Measurements from ENCODE around the gene TIMP2. TPM values are rescaled to one million over a fixed set of nuclear protein-coding genes. Genes with fewer than 3 reads are reported as not detected.

TIMP2 gene
- total and polyA plus RNA-seq, 2 of the 13 experiments (the other 11 are each of a cell fraction or from before 2014, with no cell fraction given): 3.8 to 8.5 TPM

DNA sequence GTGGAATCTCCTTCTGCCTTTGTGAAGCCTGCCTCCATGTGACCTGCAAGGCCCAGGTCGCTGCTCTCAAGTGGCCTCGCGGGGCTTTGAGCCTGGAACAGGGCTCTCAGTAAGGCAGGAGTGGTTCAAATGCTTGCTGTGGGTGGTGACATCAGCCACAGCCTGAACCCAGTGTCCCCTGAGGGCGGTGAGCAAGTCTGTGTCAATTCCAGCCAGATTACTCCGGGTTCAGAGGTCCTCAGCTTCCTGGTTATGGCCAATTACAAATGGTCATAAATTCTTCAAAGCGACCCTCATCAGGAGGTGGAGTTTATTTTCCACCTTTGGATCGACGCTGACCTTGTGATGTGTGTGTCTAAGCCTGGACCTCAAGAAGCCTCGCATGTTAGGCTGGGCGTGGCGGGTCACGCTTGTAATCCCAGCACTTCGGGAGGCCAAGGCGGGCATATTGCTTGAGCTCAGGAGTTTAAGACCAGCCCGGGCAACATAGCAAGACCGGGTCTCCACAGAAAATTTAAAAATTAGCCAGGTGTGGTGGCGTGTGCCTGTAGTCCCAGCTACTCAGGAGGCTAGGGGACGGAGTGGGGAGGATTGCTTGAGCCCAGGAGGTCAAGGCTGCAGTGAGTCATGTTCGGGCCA, 37.3 kb upstream of the TIMP2 start (continued):
- TF ChIP-seq PHF8 (CRISPR knock-in tag; IDR thresholded peaks at IDR 0.05): peak; percentile 19; the same call in 1 of the 2 replicates
- TF ChIP-seq KMT2A (CRISPR knock-in tag; IDR thresholded peaks at IDR 0.05): peak; percentile 25; the same call in 1 of the 2 replicates
- TF ChIP-seq, protein P1, sequence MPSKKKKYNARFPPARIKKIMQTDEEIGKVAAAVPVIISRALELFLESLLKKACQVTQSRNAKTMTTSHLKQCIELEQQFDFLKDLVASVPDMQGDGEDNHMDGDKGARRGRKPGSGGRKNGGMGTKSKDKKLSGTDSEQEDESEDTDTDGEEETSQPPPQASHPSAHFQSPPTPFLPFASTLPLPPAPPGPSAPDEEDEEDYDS (CRISPR knock-in tag; IDR thresholded peaks at IDR 0.05): peak; percentile 68
- TF ChIP-seq ONECUT2 (CRISPR knock-in tag; IDR thresholded peaks at IDR 0.05): peak; percentile 96
- TF ChIP-seq ZNF598 (CRISPR knock-in tag; IDR thresholded peaks at IDR 0.05; ENCODE audit: borderline replicate concordance): 0 out of 2 replicates have a peak, but pooled peaks have one; percentile 11
- TF ChIP-seq KDM3A (CRISPR knock-in tag; IDR thresholded peaks at IDR 0.05; ENCODE audit: low read depth): peak; percentile 59
- TF ChIP-seq, protein P2, sequence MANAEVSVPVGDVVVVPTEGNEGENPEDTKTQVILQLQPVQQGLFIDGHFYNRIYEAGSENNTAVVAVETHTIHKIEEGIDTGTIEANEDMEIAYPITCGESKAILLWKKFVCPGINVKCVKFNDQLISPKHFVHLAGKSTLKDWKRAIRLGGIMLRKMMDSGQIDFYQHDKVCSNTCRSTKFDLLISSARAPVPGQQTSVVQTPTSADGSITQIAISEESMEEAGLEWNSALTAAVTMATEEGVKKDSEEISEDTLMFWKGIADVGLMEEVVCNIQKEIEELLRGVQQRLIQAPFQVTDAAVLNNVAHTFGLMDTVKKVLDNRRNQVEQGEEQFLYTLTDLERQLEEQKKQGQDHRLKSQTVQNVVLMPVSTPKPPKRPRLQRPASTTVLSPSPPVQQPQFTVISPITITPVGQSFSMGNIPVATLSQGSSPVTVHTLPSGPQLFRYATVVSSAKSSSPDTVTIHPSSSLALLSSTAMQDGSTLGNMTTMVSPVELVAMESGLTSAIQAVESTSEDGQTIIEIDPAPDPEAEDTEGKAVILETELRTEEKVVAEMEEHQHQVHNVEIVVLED (CRISPR knock-in tag; IDR thresholded peaks at IDR 0.05; ENCODE audit: borderline replicate concordance): no peak
- peak; percentile 62 for TF ChIP-seq PPARG (CRISPR knock-in tag; conservative IDR thresholded peaks at IDR 0.05)
- TF ChIP-seq, protein P3, sequence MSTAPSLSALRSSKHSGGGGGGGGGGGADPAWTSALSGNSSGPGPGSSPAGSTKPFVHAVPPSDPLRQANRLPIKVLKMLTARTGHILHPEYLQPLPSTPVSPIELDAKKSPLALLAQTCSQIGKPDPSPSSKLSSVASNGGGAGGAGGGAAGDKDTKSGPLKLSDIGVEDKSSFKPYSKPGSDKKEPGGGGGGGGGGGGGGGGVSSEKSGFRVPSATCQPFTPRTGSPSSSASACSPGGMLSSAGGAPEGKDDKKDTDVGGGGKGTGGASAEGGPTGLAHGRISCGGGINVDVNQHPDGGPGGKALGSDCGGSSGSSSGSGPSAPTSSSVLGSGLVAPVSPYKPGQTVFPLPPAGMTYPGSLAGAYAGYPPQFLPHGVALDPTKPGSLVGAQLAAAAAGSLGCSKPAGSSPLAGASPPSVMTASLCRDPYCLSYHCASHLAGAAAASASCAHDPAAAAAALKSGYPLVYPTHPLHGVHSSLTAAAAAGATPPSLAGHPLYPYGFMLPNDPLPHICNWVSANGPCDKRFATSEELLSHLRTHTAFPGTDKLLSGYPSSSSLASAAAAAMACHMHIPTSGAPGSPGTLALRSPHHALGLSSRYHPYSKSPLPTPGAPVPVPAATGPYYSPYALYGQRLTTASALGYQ (CRISPR knock-in tag; IDR thresholded peaks at IDR 0.05): no peak
- TF ChIP-seq, protein P4, sequence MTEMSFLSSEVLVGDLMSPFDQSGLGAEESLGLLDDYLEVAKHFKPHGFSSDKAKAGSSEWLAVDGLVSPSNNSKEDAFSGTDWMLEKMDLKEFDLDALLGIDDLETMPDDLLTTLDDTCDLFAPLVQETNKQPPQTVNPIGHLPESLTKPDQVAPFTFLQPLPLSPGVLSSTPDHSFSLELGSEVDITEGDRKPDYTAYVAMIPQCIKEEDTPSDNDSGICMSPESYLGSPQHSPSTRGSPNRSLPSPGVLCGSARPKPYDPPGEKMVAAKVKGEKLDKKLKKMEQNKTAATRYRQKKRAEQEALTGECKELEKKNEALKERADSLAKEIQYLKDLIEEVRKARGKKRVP (CRISPR knock-in tag; IDR thresholded peaks at IDR 0.05): peak in 1 of 2 experiments; percentile 77; a peak in 2 of 4 replicates
- peak; percentile 86 for TF ChIP-seq JUND (CRISPR knock-in tag; IDR thresholded peaks at IDR 0.05)
- TF ChIP-seq ZNF614 (CRISPR knock-in tag; IDR thresholded peaks at IDR 0.05; ENCODE audit: borderline replicate concordance): peak; percentile 50; the same call in 1 of the 2 replicates
- TF ChIP-seq MAF1 (CRISPR knock-in tag; IDR thresholded peaks at IDR 0.05; ENCODE audit: borderline replicate concordance): no peak
- TF ChIP-seq, protein P5, sequence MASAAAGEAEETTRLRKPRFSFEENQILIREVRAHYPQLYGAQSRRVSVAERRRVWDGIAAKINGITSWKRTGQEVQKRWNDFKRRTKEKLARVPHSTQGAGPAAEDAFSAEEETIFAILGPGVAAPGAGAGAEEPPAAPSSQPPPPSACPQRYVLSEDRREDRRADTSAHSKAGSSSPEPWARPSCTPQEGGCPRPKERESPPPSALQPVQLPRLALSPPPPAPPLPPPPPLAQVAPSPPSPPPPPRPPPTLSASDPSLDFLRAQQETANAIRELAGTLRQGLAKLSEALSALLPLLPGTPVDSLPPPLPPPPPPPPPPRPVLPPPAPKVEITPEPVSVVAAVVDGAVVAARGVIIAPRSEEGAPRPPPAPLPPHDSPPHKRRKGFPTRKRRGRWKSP (CRISPR knock-in tag; IDR thresholded peaks at IDR 0.05): peak; percentile 74; the same call in 1 of the 2 replicates
- TF ChIP-seq ZFAT (CRISPR knock-in tag; conservative IDR thresholded peaks at IDR 0.05): 0 out of 2 replicates have a peak, but pooled peaks have one; percentile 27
- TF ChIP-seq, protein P6, sequence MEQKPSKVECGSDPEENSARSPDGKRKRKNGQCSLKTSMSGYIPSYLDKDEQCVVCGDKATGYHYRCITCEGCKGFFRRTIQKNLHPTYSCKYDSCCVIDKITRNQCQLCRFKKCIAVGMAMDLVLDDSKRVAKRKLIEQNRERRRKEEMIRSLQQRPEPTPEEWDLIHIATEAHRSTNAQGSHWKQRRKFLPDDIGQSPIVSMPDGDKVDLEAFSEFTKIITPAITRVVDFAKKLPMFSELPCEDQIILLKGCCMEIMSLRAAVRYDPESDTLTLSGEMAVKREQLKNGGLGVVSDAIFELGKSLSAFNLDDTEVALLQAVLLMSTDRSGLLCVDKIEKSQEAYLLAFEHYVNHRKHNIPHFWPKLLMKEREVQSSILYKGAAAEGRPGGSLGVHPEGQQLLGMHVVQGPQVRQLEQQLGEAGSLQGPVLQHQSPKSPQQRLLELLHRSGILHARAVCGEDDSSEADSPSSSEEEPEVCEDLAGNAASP (CRISPR knock-in tag; IDR thresholded peaks at IDR 0.05; ENCODE audit: borderline replicate concordance): peak; percentile 83
- TF ChIP-seq KLF13 (CRISPR knock-in tag; IDR thresholded peaks at IDR 0.05): no peak
- TF ChIP-seq, protein P7, sequence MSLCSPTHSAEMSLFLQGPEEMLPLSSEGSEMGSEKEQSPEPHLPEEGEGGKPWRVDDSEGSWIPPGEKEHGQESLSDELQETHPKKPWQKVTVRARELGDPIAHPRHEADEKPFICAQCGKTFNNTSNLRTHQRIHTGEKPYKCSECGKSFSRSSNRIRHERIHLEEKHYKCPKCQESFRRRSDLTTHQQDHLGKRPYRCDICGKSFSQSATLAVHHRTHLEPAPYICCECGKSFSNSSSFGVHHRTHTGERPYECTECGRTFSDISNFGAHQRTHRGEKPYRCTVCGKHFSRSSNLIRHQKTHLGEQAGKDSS (CRISPR knock-in tag; IDR thresholded peaks at IDR 0.05; ENCODE audit: borderline replicate concordance, low read depth): peak; percentile 78; the same call in 1 of the 2 replicates
- TF ChIP-seq FOXO1 (CRISPR knock-in tag; IDR thresholded peaks at IDR 0.05): peak; percentile 74
- TF ChIP-seq ZNF124 (CRISPR knock-in tag; IDR thresholded peaks at IDR 0.05): 0 out of 2 replicates have a peak, but pooled peaks have one; percentile 31
